ENCODE data around the gene CRMP1. TPM values are rescaled to one million over a fixed set of nuclear protein-coding genes. Genes with fewer than 3 reads are reported as not detected.

CRMP1 gene
- total and polyA plus RNA-seq, 2 of the 8 experiments (the other 6 are each of a cell fraction or from before 2014, with no cell fraction given), result 120 to 131 TPM

- TF ChIP-seq CHD7 (IDR thresholded peaks at IDR 0.05; ENCODE audit: insufficient replicate concordance, low read length) (no peak), POLR2A (IDR thresholded peaks at IDR 0.05; ENCODE audit: control extremely low read depth in 1 of 2, low read depth in 2 of 2, low read length in 2 of 2) (no peak), ATF2 (IDR thresholded peaks at IDR 0.05; ENCODE audit: low read length) (no peak), CBX5 (IDR thresholded peaks at IDR 0.05; ENCODE audit: low read depth, low read length) (no peak), CBX8 (IDR thresholded peaks at IDR 0.05; ENCODE audit: borderline replicate concordance, low read depth, low read length) (no peak), POU5F1 (IDR thresholded peaks at IDR 0.05; ENCODE audit: low read depth, low read length) (no peak), KDM4A (IDR thresholded peaks at IDR 0.05; ENCODE audit: low read depth, low read length, severe bottlenecking) (no peak), JUN (IDR thresholded peaks at IDR 0.05; ENCODE audit: low read depth, low read length) (no peak)
These were observed 120.2 kb downstream of the CRMP1 start (continued) for GRCh38 chr4:5772528-5773270.

Measured in H1 (cell line).